ENCODE measurements around the gene DUSP2.
A peak's percentile ranks its signal among the peaks of the same experiment; 100 is the strongest.

DUSP2 gene

GRCh38 chr2:96120091-96120720 lies 25.0 kb downstream of the DUSP2 start:
- H3K27ac Mint-ChIP-seq = no peak overlapping the region
- TF ChIP-seq CTCF (IDR thresholded peaks at IDR 0.05) = no peak
- no peak overlapping the region for H3K4me3 Mint-ChIP-seq
- peaks cover 5% of the 10 kb centered on the region for H3K36me3 Mint-ChIP-seq (ENCODE audit: low read depth)
- H3K9me3 Mint-ChIP-seq = peaks cover 7% of the 10 kb centered on the region
- DNase-seq = no peak
- peaks cover 26% of the 10 kb centered on the region for H3K4me1 Mint-ChIP-seq
- peaks cover 67% of the 10 kb centered on the region for H3K27me3 Mint-ChIP-seq (ENCODE audit: low read depth, poor library complexity)

- TF ChIP-seq CTCF (IDR thresholded peaks at IDR 0.05) = no peak
- peaks cover 68% of the 10 kb centered on the region for H3K27me3 Mint-ChIP-seq (ENCODE audit: low read depth, poor library complexity)
These were observed 25.9 kb downstream of the DUSP2 start for GRCh38 chr2:96119389-96119751.

GRCh38 chr2:96118698-96119388 lies 26.4 kb downstream of the DUSP2 start:
- Mint-ChIP-seq H3K4me1 (peaks cover 26% of the 10 kb centered on the region), H3K4me3 (no peak overlapping the region), H3K36me3 (ENCODE audit: low read depth) (peaks cover 6% of the 10 kb centered on the region), H3K27me3 (ENCODE audit: low read depth, poor library complexity) (peaks cover 74% of the 10 kb centered on the region), H3K27ac (no peak overlapping the region), H3K9me3 (peaks cover 10% of the 10 kb centered on the region)
- TF ChIP-seq CTCF (IDR thresholded peaks at IDR 0.05) = no peak
- DNase-seq = no peak

More at GRCh38 chr2:96119389-96119751, 25.9 kb downstream of the DUSP2 start:
- peaks cover 10% of the 10 kb centered on the region for H3K9me3 Mint-ChIP-seq
- no peak overlapping the region for H3K4me3 Mint-ChIP-seq
- no peak overlapping the region for H3K27ac Mint-ChIP-seq
- peaks cover 26% of the 10 kb centered on the region for H3K4me1 Mint-ChIP-seq
- peaks cover 6% of the 10 kb centered on the region for H3K36me3 Mint-ChIP-seq (ENCODE audit: low read depth)
- DNase-seq = no peak

- H3K27ac Mint-ChIP-seq = no peak overlapping the region
- peaks cover 83% of the 10 kb centered on the region for H3K27me3 Mint-ChIP-seq (ENCODE audit: low read depth, poor library complexity)
- peaks cover 10% of the 10 kb centered on the region for H3K9me3 Mint-ChIP-seq
- H3K36me3 Mint-ChIP-seq (ENCODE audit: low read depth) = peaks cover 6% of the 10 kb centered on the region
- DNase-seq = no peak
- no peak for TF ChIP-seq CTCF (IDR thresholded peaks at IDR 0.05)
- peak overlapping the region; percentile 77 for H3K4me3 Mint-ChIP-seq
- H3K4me1 Mint-ChIP-seq = peaks cover 26% of the 10 kb centered on the region
These were observed 27.3 kb downstream of the DUSP2 start for GRCh38 chr2:96117701-96118588.

GRCh38 chr2:96116879-96117533 lies 28.2 kb downstream of the DUSP2 start:
- Mint-ChIP-seq H3K4me1 (peaks cover 26% of the 10 kb centered on the region), H3K4me3 (peak overlapping the region; percentile 77), H3K9me3 (peaks cover 10% of the 10 kb centered on the region), H3K27me3 (ENCODE audit: low read depth, poor library complexity) (peaks cover 89% of the 10 kb centered on the region), H3K27ac (no peak overlapping the region), H3K36me3 (ENCODE audit: low read depth) (peaks cover 6% of the 10 kb centered on the region)
- peak; percentile 79 for DNase-seq
- TF ChIP-seq CTCF (IDR thresholded peaks at IDR 0.05) = peak; percentile 43

Data from nephron progenitor cell (in vitro differentiated cells).